ENCODE results near the gene SFTPB.
"Not testable (repeated sequence)": the region's sequence is repeated elsewhere in the genome, so short reads cannot be mapped to it uniquely, and the experiment has no call there.

Gene SFTPB

DNA sequence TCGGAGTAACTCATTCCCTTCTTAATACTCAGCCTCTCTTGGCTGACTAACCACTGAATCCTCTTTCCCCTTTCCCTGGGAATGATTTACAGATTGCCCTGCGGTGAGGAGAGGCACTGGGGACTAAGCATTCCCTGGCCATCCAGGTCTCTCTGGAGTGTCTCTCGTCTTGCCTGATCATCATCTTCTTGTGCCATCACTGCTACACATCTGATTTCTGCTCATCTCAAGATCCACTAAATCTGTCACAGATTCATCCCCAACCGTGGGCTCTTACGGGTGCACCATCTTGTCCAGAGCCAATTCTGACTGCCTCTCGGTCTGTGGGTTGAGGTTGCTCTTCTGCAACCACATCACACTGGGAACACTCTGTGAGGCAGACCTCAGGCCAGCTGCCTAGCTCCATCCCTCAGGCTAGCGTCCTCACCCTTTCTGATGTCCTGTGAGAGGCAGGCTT lies 12.0 kb downstream of the SFTPB start:
- DNase-seq (ENCODE audit: low spot score): no peak

GRCh38 chr2:85653996-85654395 lies 14.0 kb downstream of the SFTPB start:
- no peak for DNase-seq (ENCODE audit: low spot score)

DNA sequence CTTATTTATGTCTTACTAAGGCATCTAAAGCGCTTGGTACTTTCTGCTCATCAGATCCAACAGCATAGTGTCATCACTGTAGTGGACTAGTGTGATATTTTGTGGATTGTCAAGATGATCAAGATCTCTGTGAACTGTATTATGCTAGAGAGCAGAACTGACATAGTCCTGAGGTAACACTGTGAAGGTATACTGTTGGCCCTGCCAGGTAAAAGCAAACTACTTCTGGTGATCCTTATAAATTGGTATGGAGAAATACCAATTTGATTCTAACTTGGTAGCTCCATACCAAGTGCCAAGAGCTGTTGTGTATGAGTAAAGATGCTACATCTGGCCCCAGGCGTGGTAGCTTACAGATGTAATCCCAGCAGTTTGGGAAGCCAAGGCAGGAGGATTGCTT lies 15.9 kb downstream of the SFTPB start:
- no peak for DNase-seq (ENCODE audit: low spot score)

GRCh38 chr2:85651097-85651496 lies 16.9 kb downstream of the SFTPB start:
- no peak for DNase-seq (ENCODE audit: low spot score)

DNA sequence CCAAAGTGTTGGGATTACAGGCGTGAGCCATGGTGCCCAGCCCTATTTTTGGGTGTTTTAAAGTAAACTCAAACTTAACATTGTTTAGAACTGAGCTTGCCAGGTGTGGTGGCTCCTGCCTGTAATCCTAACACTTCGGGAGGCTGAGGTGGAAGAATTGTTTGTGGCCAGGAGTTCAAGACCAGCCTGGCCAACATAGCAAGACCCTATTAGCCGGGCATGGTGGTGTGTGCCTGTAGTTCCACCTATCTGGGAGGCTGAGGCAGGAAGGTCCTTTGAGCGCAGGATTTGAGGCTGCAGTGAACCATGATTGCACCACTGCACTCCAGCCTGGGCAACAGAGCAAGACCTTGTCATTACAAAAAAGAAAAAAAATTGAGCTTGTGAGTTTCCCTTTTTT lies 17.5 kb downstream of the SFTPB start:
- no peak for DNase-seq (ENCODE audit: low spot score)

DNA sequence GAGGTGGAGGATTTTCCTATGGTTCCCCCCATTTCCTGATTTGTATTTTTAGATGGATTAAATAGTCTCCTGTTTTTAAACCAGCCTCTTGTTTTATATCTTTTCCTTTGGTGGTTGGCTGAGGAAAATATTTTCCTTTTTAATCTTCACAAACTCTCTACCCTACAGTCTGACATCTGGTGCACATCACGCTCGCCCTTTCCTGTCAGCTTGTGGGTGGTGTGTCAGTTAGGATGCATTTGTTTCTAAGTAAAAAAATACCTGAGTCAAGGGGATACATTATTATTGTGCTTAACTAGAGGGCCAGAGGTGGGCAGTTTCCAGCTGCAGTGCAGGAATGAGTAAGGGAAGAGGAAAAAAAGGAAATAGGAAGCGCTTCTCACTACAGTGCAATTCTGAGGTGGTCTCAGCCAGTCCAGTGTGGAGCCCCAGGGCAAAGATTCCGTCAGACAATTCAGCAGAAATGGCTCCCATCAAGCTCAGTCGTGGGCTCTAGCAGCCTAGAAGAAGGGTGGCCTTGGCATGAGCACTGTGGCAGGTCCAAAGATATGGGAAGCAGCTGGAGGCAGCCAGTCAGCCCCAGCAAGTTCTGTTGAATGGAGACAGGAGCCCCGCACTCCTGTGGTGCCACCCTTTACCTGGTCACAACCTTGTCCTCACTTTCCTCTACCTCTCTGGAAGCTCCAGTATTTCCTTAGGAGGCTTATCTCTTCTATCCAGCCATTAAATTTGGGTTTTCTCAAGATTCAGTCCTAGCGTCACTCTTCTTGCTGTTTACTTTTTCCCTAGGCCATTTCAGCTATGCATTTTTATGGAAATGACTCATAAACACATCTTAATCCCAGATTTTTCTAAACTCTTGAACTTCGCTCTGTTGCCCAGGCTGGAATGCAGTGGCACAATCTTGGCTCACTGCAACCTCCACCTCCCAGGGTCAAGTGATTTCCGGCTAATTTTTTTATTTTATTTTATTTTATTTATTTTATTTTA lies 18.5 kb downstream of the SFTPB start:
- DNase-seq (ENCODE audit: low spot score): no peak

GRCh38 chr2:85648619-85649018 lies 19.4 kb downstream of the SFTPB start:
- DNase-seq (ENCODE audit: low spot score): no peak

DNA sequence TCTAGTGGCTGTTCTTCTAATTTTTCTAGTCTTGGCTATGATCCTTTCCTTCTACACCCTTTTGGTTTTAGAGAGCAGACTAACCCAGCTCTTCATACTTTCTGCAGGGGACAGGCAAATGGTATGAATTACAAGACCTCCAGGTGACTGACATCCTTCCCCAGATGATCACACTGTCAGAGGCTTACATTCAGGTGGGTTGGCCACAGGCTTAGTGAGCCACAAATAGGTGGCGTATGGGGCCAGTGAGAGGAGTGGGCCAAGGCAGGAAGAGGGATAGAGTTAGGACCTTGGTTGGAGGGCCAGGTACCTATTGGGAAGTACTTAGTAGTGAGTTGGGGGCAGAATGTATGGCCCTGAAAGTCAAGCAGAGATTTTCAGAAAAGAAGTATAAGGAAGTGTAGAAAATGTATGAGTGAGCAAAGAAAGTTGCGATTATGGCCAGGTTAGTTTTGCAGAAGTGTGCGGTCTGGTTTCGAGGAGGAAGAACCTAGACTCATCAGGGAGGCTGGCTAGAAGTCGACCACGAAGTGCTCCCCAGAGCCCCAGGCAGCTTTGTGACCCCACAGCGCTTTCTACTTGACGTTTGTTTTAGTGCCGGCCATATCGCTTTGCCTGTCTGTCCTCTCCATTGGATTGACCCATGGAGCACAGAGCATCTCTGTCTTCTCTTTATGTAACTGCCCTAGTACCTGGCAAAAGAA lies 20.0 kb downstream of the SFTPB start:
- DNase-seq (ENCODE audit: low spot score): no peak

- DNase-seq (ENCODE audit: low spot score): no peak
Measured at GRCh38 chr2:85646166-85646565, 21.8 kb downstream of the SFTPB start.

DNA sequence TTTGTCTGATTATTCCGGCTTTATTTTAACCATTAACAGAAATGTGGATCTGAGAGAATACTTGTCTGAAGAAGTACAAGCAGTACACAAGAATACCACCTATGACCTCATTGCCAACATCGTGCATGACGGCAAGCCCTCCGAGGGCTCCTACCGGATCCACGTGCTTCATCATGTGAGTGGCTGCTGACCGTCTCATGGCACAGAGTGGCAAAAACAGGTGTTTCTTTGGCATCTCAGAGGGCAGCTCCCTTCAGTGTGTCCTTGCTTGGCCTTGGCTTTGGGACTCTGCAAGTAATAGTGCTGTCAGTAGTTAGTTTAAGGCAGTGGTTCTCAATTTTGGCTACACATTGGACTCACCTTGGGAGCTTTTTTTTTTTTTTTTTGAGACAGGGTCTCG lies 23.1 kb downstream of the SFTPB start:
- no peak for DNase-seq (ENCODE audit: low spot score)

DNA sequence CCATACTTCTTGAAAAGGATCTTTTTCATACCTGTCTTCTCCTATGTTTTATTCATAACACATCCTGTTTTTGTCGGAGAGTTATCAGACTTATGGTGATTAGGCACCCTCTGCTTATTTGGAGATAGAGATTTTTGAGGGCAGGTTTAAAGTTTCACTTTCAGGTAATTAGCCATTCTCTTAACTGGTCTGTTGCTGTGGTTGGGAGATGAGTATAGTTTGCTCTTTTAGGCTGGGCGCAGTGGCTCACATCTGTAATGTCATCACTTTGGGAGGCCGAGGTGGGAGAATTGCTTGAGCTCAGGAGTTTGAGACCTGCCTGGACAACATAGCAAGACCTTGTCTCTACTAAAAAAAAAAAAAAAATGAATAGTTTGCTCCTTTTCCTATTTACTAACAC lies 25.3 kb downstream of the SFTPB start:
- no peak for DNase-seq (ENCODE audit: low spot score)

GRCh38 chr2:85635636-85636035 lies 32.4 kb downstream of the SFTPB start:
- DNase-seq (ENCODE audit: low spot score): no peak

GRCh38 chr2:85635011-85635410 lies 33.0 kb downstream of the SFTPB start:
- DNase-seq (ENCODE audit: low spot score): no peak

DNA sequence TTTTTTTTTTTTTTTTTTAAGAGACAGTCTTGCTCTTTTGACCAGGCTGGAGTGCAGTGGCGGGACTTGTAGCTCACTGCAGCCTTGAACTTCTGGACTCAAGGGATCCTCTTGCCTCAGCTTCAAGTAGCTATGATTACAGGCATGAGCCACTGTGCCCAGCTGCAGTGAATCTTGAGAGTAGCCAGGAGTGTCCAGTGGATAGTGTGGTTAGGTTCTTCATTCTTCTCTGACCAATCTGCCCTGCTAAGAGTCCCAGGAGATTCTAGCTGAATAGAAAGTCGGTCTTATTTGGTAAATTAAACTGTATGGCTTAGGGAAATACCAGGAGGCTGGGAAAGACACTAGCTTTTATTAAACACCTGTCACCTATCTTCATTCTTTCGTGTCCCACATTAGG lies 36.7 kb downstream of the SFTPB start:
- DNase-seq (ENCODE audit: low spot score): no peak

DNA sequence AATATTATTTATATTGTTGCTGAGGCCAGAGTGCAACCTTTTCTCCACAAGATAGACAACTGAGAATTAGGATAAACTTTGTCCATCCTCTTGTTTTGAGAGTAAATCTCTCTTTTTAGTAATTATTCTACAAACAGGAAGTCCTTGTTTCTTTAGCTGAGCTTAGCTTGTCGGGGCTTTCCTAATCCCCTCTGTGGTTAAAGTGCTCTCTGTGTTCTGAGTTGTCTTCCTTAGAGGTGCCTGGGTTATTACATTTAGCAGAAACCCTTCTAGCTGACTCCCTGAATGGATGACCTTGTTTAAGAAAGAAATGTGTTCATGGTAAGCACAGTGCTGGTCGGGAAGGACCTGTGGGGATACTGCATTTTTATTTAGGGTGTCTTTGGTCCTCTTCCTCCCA lies 39.3 kb downstream of the SFTPB start:
- DNase-seq (ENCODE audit: low spot score): no peak

DNA sequence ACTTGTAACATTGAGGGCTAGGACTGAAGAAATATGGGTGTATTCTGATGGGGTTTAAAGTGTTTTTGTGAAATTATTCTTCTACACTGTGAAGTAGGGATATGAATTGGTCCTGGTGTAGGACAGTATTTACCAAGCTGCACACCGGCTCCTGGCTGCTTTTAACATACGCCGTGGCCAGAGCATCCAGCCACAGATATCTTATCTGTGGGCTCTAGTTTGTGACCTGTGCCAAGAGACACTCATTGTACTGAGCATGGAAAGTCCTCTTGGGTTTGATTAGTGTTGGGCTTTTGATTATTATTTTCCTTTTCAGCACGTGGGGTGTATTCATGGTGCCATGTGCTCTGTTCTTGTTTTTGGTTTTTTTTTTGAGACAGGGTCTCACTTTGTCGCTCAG lies 44.0 kb downstream of the SFTPB start:
- no peak for DNase-seq (ENCODE audit: low spot score)

DNA sequence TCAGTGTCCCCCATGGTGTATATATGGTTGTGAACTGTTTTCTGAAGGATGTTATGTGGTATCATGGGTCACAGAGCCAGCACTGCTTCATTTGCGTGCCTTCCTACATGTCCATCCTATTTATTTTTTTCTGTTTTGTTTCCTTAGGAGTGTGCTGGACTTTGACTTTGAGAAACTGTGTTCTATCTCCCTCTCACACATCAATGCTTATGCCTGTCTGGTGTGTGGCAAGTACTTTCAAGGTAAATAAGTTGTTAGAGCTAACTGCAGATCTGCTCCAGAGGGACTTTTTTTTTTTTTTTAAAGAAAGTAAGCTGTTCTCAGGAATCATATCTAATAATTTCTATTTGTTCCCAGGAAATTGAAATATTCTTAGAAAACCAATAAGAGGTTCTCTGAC lies 46.7 kb downstream of the SFTPB start:
- no peak for DNase-seq (ENCODE audit: low spot score)

GRCh38 chr2:85619617-85620016 lies 48.4 kb downstream of the SFTPB start:
- no peak for DNase-seq (ENCODE audit: low spot score)

GRCh38 chr2:85617723-85618122 lies 50.3 kb downstream of the SFTPB start:
- not testable (repeated sequence) for DNase-seq (ENCODE audit: low spot score)

- no peak for DNase-seq (ENCODE audit: low spot score)
Measured at GRCh38 chr2:85615413-85615728, 52.6 kb downstream of the SFTPB start.

GRCh38 chr2:85614757-85615156 lies 53.2 kb downstream of the SFTPB start:
- DNase-seq (ENCODE audit: low spot score): not testable (repeated sequence)

DNA sequence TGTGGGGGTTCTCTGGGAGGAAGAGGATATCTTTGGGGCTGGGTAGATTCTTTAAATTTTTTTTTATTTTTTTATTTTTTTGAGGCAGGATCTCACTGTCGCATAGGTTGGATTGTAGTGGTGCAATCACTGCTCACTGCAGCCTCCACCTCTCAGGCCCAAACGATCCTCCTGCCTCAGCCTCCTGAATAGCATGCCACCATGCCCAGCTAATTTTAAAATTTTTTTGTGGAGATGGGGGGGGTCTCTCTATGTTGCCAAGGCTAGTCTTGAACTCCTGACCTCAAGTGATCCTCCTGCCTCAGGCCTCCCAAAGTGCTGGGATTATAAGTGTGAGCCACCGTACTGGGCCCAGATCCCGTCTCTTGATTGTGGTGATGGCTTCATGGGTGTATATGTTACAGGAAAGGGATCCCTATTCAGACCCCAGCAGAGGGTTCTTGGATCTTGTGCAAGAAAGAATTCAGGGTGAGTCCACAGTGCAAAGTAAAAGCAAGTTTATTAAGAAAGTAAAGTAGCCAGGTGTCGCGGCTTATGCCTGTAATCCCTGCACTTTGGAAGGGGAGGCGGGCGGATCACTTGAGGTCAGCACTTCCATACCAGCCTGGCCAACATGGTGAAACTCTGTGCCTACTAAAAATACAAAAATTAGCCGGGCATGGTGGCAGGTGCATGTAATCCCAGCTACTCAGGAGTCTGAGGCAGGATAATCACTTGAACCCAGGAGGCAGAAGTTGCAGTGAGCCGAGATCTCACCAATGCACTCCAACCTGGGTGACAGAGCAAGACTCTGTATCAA lies 54.1 kb downstream of the SFTPB start:
- DNase-seq (ENCODE audit: low spot score): no peak
